ENCODE measurements around the gene GMDS.

GMDS gene

GRCh38 chr6:1738558-1739081 is 506.8 kb downstream of the GMDS start:
- no peak for DNase-seq (ENCODE audit: low read depth)

- DNase-seq (ENCODE audit: low read depth), result no peak
These were observed 507.7 kb downstream of the GMDS start for GRCh38 chr6:1737463-1738311.

- no peak for DNase-seq (ENCODE audit: low read depth)
These were observed 508.9 kb downstream of the GMDS start for GRCh38 chr6:1736346-1737105.

- DNase-seq (ENCODE audit: low read depth), result no peak
These were observed 510.1 kb downstream of the GMDS start for GRCh38 chr6:1735239-1735803.

DNA sequence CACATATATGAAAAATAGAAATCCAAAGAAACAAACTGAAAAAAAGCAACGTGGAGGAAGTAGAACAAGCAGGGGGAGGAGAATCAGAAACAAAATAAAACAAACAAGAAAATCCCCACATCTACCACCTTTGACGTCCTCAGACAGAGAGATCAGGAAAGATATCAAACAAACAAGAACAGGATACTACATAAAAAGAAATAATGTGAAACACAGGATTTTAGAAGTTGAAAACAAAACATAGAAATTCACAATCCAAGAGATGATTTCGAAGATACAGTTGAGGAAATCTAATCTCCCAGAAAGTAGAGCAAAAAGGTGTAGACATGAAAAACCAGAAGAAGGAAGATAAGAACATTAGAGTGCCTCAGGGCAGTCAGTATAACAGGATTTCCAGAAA is 514.5 kb downstream of the GMDS start:
- no peak for DNase-seq (ENCODE audit: low read depth)

DNA sequence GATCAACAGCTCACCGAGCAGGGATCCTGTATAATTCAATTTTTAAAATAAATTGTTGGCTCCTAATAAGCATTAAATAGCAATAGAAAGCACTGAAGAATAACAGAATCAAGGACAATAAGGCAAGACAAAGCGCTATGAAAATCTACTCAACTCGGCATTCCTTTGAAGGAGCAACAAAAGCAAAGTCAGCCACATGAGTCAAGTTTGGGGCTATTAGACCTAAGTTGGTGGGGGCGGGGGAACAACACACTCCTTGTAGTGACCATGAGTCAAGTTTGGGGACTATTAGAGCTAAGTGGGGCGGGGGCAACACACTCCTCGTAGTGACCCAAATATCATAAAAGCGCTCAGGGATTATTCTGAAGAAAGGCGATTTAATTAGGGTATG is 515.7 kb downstream of the GMDS start:
- DNase-seq (ENCODE audit: low read depth), result no peak

DNA sequence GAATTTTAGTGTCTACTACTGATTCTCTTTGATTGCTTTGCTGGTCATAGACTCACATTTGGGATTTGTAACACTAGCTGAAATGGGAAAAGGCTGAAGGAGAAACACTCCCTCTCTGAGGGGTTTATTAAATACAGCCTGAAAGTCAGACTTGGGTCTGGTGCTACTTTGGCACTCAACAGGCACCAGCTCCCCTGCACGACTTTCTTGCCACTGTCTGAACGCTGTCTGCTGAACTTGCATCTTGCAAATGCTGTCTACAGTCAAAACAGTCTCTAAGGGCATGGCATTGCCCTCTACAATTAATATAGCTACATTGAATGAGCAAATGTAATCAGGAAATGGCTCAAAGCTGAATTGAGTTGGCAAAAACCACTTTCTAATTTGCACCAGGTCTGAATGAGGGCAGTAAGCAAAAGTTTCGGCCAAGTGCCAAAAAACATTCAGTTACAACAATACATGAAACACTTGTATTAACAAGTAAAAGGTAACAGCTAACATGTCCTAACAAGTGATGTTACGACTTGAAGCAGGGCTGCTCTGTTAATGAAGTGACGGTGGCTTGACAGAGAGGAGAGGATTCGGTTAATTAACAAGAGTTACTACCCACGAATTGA is 516.2 kb downstream of the GMDS start:
- no peak for DNase-seq (ENCODE audit: low read depth)

DNA sequence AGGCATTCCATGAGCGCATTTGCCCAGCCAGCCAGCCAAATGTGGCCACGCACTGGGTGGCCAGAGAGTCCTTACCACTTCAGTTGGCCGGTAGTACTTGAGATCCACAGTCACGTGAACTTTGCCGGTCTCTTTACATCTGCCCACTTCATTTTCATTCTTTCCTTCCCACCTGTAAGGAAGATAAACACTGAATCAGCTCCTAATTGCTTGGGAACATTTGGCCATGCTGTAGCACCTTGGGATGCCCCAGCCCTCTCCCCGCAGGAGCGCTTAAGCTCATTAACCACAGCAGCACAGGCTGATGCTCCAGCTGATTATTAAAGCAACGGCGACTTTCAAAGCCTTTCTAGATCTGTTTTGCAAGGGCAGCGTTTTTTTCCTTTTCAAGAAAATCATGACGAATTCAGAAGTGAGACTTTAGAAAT is 519.0 kb downstream of the GMDS start:
- no peak for DNase-seq (ENCODE audit: low read depth)

- no peak for DNase-seq (ENCODE audit: low read depth)
These were observed 520.8 kb downstream of the GMDS start for GRCh38 chr6:1724616-1725015.

- no peak for DNase-seq (ENCODE audit: low read depth)
These were observed 521.3 kb downstream of the GMDS start for GRCh38 chr6:1724124-1724523.

GRCh38 chr6:1722801-1723200 is 522.6 kb downstream of the GMDS start:
- DNase-seq (ENCODE audit: low read depth), result no peak

- no peak for DNase-seq (ENCODE audit: low read depth)
These were observed 524.6 kb downstream of the GMDS start for GRCh38 chr6:1720620-1721322.

DNA sequence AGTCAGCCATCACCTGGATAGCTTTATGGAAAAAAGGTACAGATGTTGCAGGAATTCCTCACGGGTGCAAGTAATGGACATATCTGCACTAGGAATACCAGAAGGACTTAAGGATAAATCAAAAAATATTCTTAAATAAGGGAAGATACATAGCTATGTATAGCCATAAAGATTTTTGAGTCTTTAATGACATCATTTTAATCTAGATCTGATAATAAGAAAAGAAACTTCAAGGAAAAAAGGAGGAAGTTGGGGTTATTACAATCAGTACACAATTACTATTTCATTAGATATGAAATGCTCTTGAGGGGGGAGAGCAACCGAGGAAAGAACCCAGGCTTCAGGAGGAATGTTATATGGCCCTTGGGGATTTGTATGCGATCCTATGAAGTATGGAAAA is 525.5 kb downstream of the GMDS start:
- DNase-seq (ENCODE audit: low read depth), result no peak

GRCh38 chr6:1716868-1717267 is 528.5 kb downstream of the GMDS start:
- DNase-seq (ENCODE audit: low read depth), result no peak

DNA sequence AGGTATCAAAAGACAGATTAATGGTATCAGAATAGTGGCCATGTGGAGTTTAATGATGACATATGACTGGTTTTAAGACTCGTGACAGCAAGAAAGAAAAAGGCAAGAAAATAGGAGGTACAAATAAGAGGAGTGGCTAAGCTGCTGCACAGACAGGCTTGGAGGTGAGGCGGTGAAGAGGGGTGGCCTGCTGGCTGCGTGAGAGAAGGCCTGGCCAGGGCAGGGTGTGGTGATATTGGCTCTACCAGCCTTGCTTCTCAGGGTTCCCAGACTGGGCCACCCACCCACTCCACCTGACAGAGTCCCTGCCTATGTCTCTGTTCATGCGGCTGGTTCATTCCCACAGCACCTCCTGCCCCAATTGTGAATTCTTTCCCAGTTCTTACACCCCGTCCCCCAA is 529.0 kb downstream of the GMDS start:
- no peak for DNase-seq (ENCODE audit: low read depth)

DNA sequence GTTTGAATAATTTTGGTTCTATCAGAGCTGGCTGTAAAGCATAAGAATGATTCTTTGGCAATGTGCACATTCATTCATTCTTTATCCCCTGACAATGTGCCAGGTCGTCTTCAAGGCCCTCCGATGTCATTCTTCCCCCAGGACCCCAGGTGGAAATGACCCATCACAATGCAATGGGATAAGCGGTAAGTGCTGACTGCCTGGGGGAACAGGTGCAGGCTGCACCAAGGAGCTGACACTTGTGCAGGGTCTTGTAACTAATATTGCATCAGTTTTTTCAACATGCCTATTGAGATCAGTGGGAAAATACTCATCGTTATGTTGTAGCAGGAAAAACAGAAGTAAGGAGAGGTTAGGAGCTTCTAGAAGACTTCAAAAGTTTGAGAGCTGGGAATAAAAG is 530.1 kb downstream of the GMDS start:
- DNase-seq (ENCODE audit: low read depth), result no peak

DNA sequence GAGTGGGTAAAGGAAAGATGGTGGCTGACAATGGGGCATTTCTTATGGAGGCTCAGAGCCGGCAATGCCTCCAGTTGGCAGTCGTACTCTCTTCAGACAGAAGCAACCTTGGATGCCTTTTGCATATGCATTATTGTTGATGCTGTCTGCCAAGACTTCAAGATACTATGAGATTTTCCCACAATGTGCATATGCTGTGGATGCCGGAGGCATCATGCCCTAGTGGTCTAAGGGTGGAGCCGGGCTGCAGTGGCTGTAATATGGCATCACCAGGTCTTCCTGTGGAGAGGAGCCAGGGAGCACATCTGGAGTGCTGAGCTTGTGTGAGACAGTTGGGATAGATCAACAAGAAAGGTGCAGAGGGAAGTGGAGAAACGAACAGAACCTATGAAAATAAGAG is 530.8 kb downstream of the GMDS start:
- no peak for DNase-seq (ENCODE audit: low read depth)

GRCh38 chr6:1713016-1713600 is 532.3 kb downstream of the GMDS start:
- DNase-seq (ENCODE audit: low read depth), result no peak

- DNase-seq (ENCODE audit: low read depth), result no peak
These were observed 533.0 kb downstream of the GMDS start for GRCh38 chr6:1712451-1712850.

DNA sequence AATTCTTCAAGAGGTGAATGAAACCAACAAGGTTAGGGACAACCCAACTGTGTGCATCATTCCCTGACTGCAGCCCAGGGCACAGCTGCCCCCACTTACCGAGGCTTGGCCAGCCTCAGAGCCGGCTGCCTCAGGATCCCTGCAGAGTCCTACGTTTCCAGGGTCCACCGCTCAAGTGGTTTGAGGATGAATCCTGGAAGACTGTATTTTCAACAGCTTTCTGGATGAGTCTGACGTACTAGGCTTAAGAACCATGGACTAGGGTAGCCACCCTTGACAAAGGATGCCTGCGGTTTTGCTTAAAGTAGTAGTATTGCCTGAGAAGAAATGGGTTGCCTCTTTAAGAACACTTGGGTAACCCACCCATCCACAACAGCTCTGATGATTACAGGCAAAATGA is 534.3 kb downstream of the GMDS start:
- no peak for DNase-seq (ENCODE audit: low read depth)

DNA sequence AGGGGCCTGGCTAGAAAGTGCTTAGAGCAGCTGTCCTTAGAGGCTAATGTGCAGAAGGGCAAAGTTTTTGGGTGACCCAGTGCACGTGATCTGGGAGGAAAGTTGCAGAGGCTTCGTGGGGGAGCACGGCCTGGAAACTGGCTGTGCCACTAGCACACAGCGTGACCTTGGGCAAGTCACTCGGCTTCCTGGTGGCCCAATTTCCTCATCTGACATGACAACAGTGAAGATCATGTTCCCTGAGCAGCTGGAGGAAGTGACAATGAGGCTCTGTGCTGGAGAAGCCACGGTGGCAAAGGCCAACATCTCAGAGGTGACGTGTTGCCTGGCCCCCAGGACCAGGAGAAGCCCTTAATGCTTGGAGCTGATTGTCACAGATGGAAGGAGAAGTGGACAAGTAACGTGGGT is 536.2 kb downstream of the GMDS start:
- no peak for DNase-seq (ENCODE audit: low read depth)
